Transverse colon (tissue), 4 donors: ENCODE data around the gene MICAL2.

Source experiments
- CTCF ChIP-seq, 5 experiments: fragments of 200-600 bp in 3 of 5; fragments of 450-650 bp in 2 of 5; sonication (generic) in 3 of 5; IDR thresholded peaks; 1 replicate in 2 of 5; 2 replicates in 3 of 5; pipeline ENCODE4 v1.5.1; 2016 to 2017; ENCODE audit warnings: antibody characterized with exemption in 5 of 5, inconsistent platforms in 3 of 5, mild to moderate bottlenecking in 2 of 5, moderate library complexity in 1 of 5
- POLR2AphosphoS5 ChIP-seq, 3 donors: sonication (generic); formaldehyde crosslinking; IDR thresholded peaks; one replicate each; pipeline ENCODE4 v1.6.1; 2016; ENCODE audit warnings: antibody characterized with exemption in 3 of 3

DNA sequence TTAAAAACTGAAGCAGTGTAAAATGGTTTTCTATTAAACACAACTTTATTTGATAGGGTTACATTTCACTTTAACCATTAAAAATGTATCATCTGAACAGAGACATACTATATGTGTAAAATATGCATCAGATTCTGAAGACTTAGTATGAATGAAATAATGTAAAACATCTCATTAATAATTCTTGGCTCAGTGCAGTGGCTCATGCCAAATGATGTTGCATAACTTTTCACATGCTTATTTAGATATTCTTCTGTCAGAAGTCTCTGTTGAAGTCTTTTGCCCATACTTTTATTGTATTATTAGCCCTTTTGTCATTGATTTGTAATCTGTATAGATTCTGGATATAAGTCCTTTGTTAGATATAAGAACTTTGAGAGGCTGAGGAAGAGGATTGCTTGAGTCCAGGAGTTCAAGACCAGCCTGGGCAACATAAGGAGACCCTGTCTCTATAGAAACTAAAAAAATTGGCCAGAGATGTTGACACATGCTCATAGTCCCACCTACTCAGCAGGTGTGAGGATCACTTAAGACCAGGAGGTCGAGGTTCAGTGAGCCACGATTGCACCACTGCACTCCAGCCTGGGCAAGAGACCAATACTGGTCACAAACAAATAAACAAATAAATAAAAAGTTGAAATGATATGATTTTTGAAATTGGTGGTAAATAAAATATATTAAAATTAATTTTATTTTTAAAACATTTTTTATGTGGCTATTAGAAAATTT is 193.2 kb downstream of the MICAL2 start:
- TF ChIP-seq POLR2AphosphoS5 (IDR thresholded peaks at IDR 0.05): no peak
- TF ChIP-seq CTCF (IDR thresholded peaks at IDR 0.05): no peak
